Activated CD4-positive, alpha-beta memory T cell treated with anti-CD3 and anti-CD28 coated beads, Interleukin-2, amount 10 ng/mL, durations not matched to agents 7 days and 5 days (primary cell): ENCODE results near the gene UBQLN4. TPM values are rescaled to one million over a fixed set of nuclear protein-coding genes. Genes with fewer than 3 reads are reported as not detected.

Experiments
- CTCF ChIA-PET: fragments of 350-600 bp; sonication (Branson Sonifier 250); formaldehyde crosslinking; loops from one replicate; lab custom pipeline; 2021; ENCODE audit warnings: antibody characterized with exemption, inconsistent platforms; lab: Charles Lee
- POLR2A ChIA-PET: fragments of 350-600 bp; sonication (Branson Sonifier 250); formaldehyde crosslinking; loops from one replicate; lab custom pipeline; 2021; ENCODE audit warnings: antibody characterized with exemption; lab: Charles Lee
- DNase-seq: peaks from one replicate; pipeline ENCODE4 v3.0.0-alpha.2; 2020
- H3K27ac Mint-ChIP-seq: one replicate; pipeline ENCODE4 v1.8.0; 2021; ENCODE audit warnings: mild to moderate bottlenecking, mixed read lengths
- H3K27me3 Mint-ChIP-seq: one replicate; pipeline ENCODE4 v1.8.0; 2021; ENCODE audit warnings: mixed read lengths
- H3K36me3 Mint-ChIP-seq: one replicate; pipeline ENCODE4 v1.8.0; 2021; ENCODE audit warnings: low read depth, mixed read lengths
- H3K4me1 Mint-ChIP-seq: one replicate; pipeline ENCODE4 v1.8.0; 2021; ENCODE audit warnings: mixed read lengths
- H3K4me3 Mint-ChIP-seq: one replicate; pipeline ENCODE4 v1.8.0; 2021; ENCODE audit warnings: mild to moderate bottlenecking, mixed read lengths
- H3K9me3 Mint-ChIP-seq: one replicate; pipeline ENCODE4 v1.8.0; 2021; ENCODE audit warnings: mixed read lengths
- total RNA-seq, 2 experiments: library from RNA; stranded (reverse); gene quantifications; one replicate each; pipeline ENCODE4 v1.2.3, GENCODE V29; 2021

UBQLN4 gene
- total RNA-seq, 2 experiments from 2014 or later: 27.0 to 31.2 TPM

- no peak overlapping the region for H3K4me3 Mint-ChIP-seq
- H3K36me3 Mint-ChIP-seq: no peaks in the 10 kb centered on the region
- peaks cover 4% of the 10 kb centered on the region for H3K27me3 Mint-ChIP-seq
- ChIA-PET POLR2A (interaction anchor here (1.2 kb wide), 1 partner anchor 68 kb away, joined by 3 read pairs; no protein-coding TSS in a partner anchor), CTCF (interaction anchor here (0.6 kb wide), 2 partner anchors 9 to 24 kb away, joined by 4 read pairs; no protein-coding TSS in a partner anchor)
- no peak overlapping the region for H3K27ac Mint-ChIP-seq
- H3K4me1 Mint-ChIP-seq: peaks cover 18% of the 10 kb centered on the region
- H3K9me3 Mint-ChIP-seq: no peaks in the 10 kb centered on the region
- DNase-seq: no peak
Observed at GRCh38 chr1:156069490-156070455, 16.2 kb upstream of the UBQLN4 start.

- Mint-ChIP-seq H3K9me3 (no peaks in the 10 kb centered on the region), H3K27ac (no peak overlapping the region), H3K27me3 (no peaks in the 10 kb centered on the region), H3K4me3 (no peak overlapping the region), H3K4me1 (peaks cover 18% of the 10 kb centered on the region), H3K36me3 (no peaks in the 10 kb centered on the region)
- no peak for DNase-seq
- POLR2A ChIA-PET: interaction anchor here (1.0 to 1.1 kb wide), 3 partner anchors 63 to 133 kb away, joined by 3 to 5 read pairs (median 3); partner anchors contain the start of gene KHDC4
- CTCF ChIA-PET: interaction anchor here (0.8 to 4.1 kb wide), 18 partner anchors 8 to 164 kb away, joined by 3 to 30 read pairs (median 5); partner anchors contain the start of gene MEX3A
Observed at GRCh38 chr1:156067262-156067661, 13.7 kb upstream of the UBQLN4 start.

DNA sequence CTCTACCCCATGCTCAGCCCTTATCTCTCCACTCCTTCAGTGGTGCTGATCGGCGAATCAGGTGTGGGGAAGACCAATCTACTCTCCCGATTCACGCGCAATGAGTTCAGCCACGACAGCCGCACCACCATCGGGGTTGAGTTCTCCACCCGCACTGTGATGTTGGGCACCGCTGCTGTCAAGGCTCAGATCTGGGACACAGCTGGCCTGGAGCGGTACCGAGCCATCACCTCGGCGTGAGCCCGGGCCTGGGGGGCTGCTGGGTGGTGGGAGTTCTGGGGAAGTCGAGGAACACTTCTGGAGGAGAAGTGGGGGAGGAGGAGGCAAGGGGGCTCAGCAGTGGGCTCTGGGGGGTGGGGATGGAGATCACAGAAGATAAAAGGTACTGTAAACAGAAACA, 12.3 kb upstream of the UBQLN4 start:
- CTCF ChIA-PET: interaction anchor here (0.6 to 4.1 kb wide), 37 partner anchors 8 to 258 kb away, joined by 3 to 30 read pairs (median 4); partner anchors contain the start of genes KHDC4, MEX3A, SSR2 and UBQLN4
- POLR2A ChIA-PET: interaction anchor here (0.6 kb wide), 1 partner anchor 134 kb away, joined by 3 read pairs; no protein-coding TSS in a partner anchor

GRCh38 chr1:156065212-156065611, 11.6 kb upstream of the UBQLN4 start:
- ChIA-PET POLR2A (interaction anchor here (0.7 kb wide), 1 partner anchor 127 kb away, joined by 4 read pairs; no protein-coding TSS in a partner anchor), CTCF (interaction anchor here (0.8 to 4.1 kb wide), 9 partner anchors 8 to 127 kb away, joined by 3 to 30 read pairs (median 4); no protein-coding TSS in a partner anchor)
- peaks cover 18% of the 10 kb centered on the region for H3K4me1 Mint-ChIP-seq
- no peak overlapping the region for H3K4me3 Mint-ChIP-seq
- no peak for DNase-seq
- H3K27me3 Mint-ChIP-seq: no peaks in the 10 kb centered on the region
- no peaks in the 10 kb centered on the region for H3K36me3 Mint-ChIP-seq
- no peaks in the 10 kb centered on the region for H3K9me3 Mint-ChIP-seq
- no peak overlapping the region for H3K27ac Mint-ChIP-seq

More for the DNA sequence above, 12.3 kb upstream of the UBQLN4 start:
- no peak for DNase-seq
- no peaks in the 10 kb centered on the region for H3K27me3 Mint-ChIP-seq
- no peak overlapping the region for H3K27ac Mint-ChIP-seq
- H3K36me3 Mint-ChIP-seq: no peaks in the 10 kb centered on the region
- H3K4me1 Mint-ChIP-seq: peaks cover 18% of the 10 kb centered on the region
- H3K4me3 Mint-ChIP-seq: no peak overlapping the region
- H3K9me3 Mint-ChIP-seq: no peaks in the 10 kb centered on the region

DNA sequence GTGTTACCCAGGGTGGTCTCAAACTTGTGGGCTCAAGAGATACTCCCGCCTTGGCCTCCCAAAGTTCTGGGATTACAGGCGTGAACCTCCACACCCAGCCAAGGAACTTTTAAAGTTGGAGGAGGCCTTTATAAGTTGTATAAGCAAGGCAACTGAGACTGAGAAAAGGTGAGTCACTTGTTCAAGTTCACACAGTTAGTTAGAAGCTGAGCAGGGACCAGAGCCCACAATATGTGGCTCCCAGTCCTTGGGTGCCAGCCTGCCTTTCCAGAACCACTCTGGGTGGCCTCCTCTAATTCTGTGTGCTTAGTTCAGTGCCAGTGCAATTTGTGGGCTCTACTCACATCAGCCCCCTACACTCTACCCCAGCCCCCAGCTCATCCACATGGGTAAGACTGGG, 11.0 kb upstream of the UBQLN4 start:
- H3K27ac Mint-ChIP-seq: no peak overlapping the region
- ChIA-PET CTCF (interaction anchor here (0.9 to 4.1 kb wide), 6 partner anchors 7 to 238 kb away, joined by 3 to 24 read pairs (median 4); no protein-coding TSS in a partner anchor), POLR2A (interaction anchor here (0.7 kb wide), 1 partner anchor 126 kb away, joined by 4 read pairs; no protein-coding TSS in a partner anchor)
- peaks cover 18% of the 10 kb centered on the region for H3K4me1 Mint-ChIP-seq
- no peak overlapping the region for H3K4me3 Mint-ChIP-seq
- H3K27me3 Mint-ChIP-seq: no peaks in the 10 kb centered on the region
- DNase-seq: no peak
- no peaks in the 10 kb centered on the region for H3K36me3 Mint-ChIP-seq
- no peaks in the 10 kb centered on the region for H3K9me3 Mint-ChIP-seq

DNA sequence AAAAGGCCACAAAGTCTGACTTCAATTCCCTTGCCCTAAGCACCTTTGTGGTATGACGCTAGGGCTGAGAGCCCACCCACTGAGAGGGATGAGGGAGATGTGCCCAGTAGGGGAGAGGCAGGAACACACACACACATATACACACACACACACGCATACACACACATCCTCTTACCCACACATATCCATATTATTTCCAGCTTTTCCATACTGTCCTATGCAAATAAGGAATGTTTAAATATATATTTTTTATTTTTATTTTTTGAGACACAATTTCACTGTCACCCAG, 10.3 kb upstream of the UBQLN4 start:
- H3K27ac Mint-ChIP-seq: no peak overlapping the region
- no peak overlapping the region for H3K4me3 Mint-ChIP-seq
- no peaks in the 10 kb centered on the region for H3K27me3 Mint-ChIP-seq
- peaks cover 18% of the 10 kb centered on the region for H3K4me1 Mint-ChIP-seq
- no peaks in the 10 kb centered on the region for H3K36me3 Mint-ChIP-seq
- CTCF ChIA-PET: interaction anchor here (0.9 to 1.5 kb wide), 3 partner anchors 9 to 239 kb away, joined by 3 to 5 read pairs (median 4); no protein-coding TSS in a partner anchor
- no peaks in the 10 kb centered on the region for H3K9me3 Mint-ChIP-seq
- POLR2A ChIA-PET: no interaction called here
- no peak for DNase-seq

- H3K9me3 Mint-ChIP-seq: no peaks in the 10 kb centered on the region
- POLR2A ChIA-PET: interaction anchor here (0.6 kb wide), 1 partner anchor 15 kb away, joined by 3 read pairs; no protein-coding TSS in a partner anchor
- peaks cover 20% of the 10 kb centered on the region for H3K4me1 Mint-ChIP-seq
- CTCF ChIA-PET: interaction anchor here (0.6 to 1.2 kb wide), 2 partner anchors 63 to 72 kb away, joined by 3 to 4 read pairs; no protein-coding TSS in a partner anchor
- DNase-seq: no peak
- H3K27ac Mint-ChIP-seq: no peak overlapping the region
- peaks cover 10% of the 10 kb centered on the region for H3K36me3 Mint-ChIP-seq
- no peaks in the 10 kb centered on the region for H3K27me3 Mint-ChIP-seq
- H3K4me3 Mint-ChIP-seq: no peak overlapping the region
Observed at GRCh38 chr1:156062189-156062588, 8.6 kb upstream of the UBQLN4 start.

DNA sequence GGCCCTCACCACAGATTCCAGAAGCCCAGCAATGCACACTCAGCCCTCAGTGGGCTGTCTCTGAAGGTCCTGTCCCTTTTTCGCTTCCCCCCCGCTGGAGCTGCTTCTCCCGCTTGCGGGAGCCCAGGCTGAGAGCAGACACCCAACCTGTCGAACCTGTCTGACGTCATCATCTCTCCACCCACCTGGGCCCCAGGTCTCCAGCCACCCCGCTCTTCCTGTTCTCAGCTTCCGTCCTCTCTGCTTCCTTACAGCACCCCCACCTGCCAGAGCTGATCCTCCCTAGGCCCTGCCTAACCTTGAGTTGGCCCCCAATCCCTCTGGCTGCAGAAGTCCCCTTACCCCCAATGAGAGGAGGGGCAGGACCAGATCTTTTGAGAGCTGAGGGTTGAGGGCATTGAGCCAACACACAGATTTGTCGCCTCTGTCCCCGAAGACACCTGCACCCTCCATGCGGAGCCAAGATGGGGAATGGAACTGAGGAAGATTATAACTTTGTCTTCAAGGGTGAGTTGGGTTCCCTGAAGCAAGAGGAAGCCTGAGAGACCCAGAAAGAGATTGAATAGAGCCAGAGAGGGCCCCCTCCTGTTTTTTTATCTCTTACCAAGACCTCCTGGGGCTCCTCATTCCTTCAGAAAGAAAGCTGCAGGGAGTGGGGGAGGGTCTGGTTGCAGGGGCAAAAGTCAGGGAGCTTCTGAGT, 7.5 kb upstream of the UBQLN4 start, which contains the start of gene RAB25:
TSS of gene RAB25 (plus strand) at position 224 of the 700 bp plus-strand sequence. CDS start at position 465, 241 bp downstream.
- H3K9me3 Mint-ChIP-seq: no peaks in the 10 kb centered on the region
- ChIA-PET POLR2A (no interaction called here), CTCF (interaction anchor here (0.7 kb wide), 1 partner anchor 9 kb away, joined by 4 read pairs; no protein-coding TSS in a partner anchor)

DNA sequence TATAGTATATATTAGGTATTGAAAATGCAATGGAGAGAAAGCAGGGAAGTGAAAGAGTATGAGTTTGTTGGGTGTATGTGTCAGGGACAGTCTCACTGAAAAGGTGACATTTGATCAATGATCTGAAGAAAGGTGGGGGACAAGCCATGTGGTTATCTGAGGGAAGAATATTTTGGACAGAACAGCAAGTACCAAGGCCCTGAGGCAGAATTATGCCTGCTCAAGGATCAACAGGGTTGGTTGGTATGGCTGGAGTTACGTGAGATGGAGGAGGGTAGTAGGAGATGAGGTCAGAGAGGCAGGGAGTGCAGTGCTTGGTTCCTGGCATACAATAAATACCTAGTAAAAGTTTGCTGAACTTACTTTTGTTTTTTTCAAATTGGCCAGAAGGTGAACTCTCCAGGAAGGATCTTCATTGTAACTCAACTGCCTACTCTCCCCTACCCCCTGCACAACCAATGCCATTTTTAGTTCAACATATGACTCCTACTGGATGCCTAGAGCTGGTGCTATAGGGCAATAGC, 2.8 kb upstream of the UBQLN4 start:
- Mint-ChIP-seq H3K9me3 (no peaks in the 10 kb centered on the region), H3K4me3 (no peak overlapping the region), H3K27ac (no peak overlapping the region), H3K4me1 (peaks cover 31% of the 10 kb centered on the region), H3K36me3 (peaks cover 15% of the 10 kb centered on the region), H3K27me3 (no peaks in the 10 kb centered on the region)
- no peak for DNase-seq
- ChIA-PET POLR2A (no interaction called here), CTCF (interaction anchor here (0.6 to 1.2 kb wide), 4 partner anchors 10 to 50 kb away, joined by 3 to 6 read pairs (median 5); partner anchors contain the start of gene SSR2)

More for the DNA sequence above, 7.5 kb upstream of the UBQLN4 start, which contains the start of gene RAB25:
- H3K27me3 Mint-ChIP-seq: no peaks in the 10 kb centered on the region
- peaks cover 13% of the 10 kb centered on the region for H3K36me3 Mint-ChIP-seq
- H3K27ac Mint-ChIP-seq: no peak within 1 kb of the TSS
- DNase-seq: no peak
- no peak within 1 kb of the TSS for H3K4me3 Mint-ChIP-seq
- peaks cover 18% of the 10 kb centered on the region for H3K4me1 Mint-ChIP-seq

DNA sequence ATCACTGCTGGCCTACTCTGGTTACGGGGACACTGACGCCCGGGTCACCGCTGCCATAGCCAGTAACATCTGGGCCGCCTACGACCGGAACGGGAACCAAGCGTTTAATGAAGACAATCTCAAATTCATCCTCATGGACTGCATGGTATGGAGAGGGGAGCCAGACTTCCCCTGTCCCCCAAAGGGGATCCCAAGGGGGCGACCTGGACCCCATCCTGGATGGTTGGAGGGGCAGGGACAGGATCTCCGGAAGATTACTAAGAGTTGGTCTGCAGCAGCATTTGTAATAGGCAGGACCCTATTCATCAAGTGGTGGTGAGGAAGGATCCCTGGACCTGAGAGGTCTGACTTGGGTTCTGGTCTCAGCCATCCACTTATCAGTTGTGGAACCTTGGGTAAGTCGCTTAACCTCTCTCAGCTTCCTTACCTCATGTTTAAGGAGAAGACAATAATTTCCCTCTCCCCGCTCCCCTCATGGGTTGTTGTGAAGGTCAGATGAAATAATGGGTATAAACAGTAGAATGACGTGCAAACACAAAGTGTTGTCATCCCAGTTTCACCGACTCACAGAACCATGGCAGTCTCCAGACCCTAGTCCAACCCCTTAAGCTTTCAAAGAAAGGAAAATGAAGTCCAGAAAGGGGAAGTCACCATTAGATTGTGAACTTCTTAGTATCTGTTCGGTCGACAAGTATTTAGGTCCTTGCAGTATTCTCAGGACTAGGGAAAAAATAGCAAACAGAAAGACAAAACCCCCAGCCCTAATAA, 1.9 kb upstream of the UBQLN4 start:
- Mint-ChIP-seq H3K27ac (peak overlapping the region; percentile 82), H3K4me1 (peaks cover 33% of the 10 kb centered on the region), H3K4me3 (peak overlapping the region; percentile 82), H3K9me3 (no peaks in the 10 kb centered on the region), H3K27me3 (no peaks in the 10 kb centered on the region), H3K36me3 (peaks cover 18% of the 10 kb centered on the region)
- DNase-seq: no peak
- ChIA-PET CTCF (interaction anchor here (1.2 kb wide), 1 partner anchor 11 kb away, joined by 5 read pairs; no protein-coding TSS in a partner anchor), POLR2A (no interaction called here)

DNA sequence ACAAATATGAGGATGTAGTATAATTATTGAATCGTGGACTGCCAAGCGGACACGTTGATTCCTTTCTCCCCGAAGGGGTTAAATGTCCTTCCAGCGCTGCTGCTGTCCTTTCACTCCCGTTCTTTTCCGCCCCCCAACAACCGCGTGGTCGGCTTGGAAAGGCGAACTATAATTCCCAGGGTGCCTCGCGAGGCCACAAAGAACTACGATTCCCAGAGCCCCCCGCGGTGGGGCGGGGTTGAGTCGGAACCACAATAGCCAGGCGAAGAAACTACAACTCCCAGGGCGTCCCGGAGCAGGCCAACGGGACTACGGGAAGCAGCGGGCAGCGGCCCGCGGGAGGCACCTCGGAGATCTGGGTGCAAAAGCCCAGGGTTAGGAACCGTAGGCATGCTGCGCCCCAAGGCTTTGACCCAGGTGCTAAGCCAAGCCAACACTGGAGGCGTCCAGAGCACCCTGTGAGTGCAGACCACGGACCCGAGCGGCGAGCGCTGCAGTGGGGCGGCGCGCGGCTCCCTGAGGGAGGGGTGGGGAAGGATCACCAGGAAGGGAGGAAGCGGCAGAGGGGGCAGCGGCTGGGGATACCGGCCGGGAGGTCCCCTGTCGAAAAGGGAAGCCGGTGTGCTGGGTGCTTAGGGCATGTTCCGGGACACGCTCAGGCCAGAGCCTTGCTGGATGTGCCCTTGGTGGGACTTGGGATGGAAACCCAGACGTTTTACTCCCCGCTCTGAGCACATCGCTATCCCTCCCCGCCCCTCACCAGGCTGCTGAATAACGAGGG, 1.1 kb upstream of the UBQLN4 start, which contains the start of gene LAMTOR2:
TSS of gene LAMTOR2 (plus strand) at position 283 of the 781 bp plus-strand sequence. CDS start at position 391, 108 bp downstream.
- Mint-ChIP-seq H3K4me3 (peak within 1 kb of the TSS; percentile 91), H3K4me1 (peaks cover 33% of the 10 kb centered on the region), H3K36me3 (peaks cover 22% of the 10 kb centered on the region), H3K27ac (peak within 1 kb of the TSS; percentile 82), H3K27me3 (no peaks in the 10 kb centered on the region), H3K9me3 (no peaks in the 10 kb centered on the region)
- ChIA-PET CTCF (interaction anchor here (1.2 to 1.9 kb wide), 2 partner anchors 12 to 34 kb away, joined by 5 to 10 read pairs; partner anchors contain the start of gene SSR2), POLR2A (interaction anchor here (1.0 to 1.4 kb wide), 2 partner anchors 10 to 77 kb away, joined by 3 to 4 read pairs; no protein-coding TSS in a partner anchor)
- peak; percentile 97 for DNase-seq
